ENCODE measurements around the gene RAX2.
A peak's percentile ranks its signal among the peaks of the same experiment; 100 is the strongest.

Gene RAX2

GRCh38 chr19:3725640-3726310 lies 46.3 kb downstream of the RAX2 start:
- no peak for DNase-seq

GRCh38 chr19:3725121-3725520 lies 46.9 kb downstream of the RAX2 start:
- DNase-seq: no peak

GRCh38 chr19:3723883-3724282 lies 48.1 kb downstream of the RAX2 start:
- no peak for DNase-seq

GRCh38 chr19:3723110-3723488 lies 48.9 kb downstream of the RAX2 start:
- no peak for DNase-seq

- no peak for DNase-seq
Measured at GRCh38 chr19:3722443-3723109, 49.5 kb downstream of the RAX2 start.

GRCh38 chr19:3721887-3722442 lies 50.1 kb downstream of the RAX2 start:
- no peak for DNase-seq

- peak in 9 of 14 donors; percentile 0 to 34 (median 19) for DNase-seq
Measured at GRCh38 chr19:3721131-3721886, 50.7 kb downstream of the RAX2 start.

- DNase-seq: no peak
Measured at GRCh38 chr19:3720349-3720917, 51.6 kb downstream of the RAX2 start.

- DNase-seq: no peak
Measured at GRCh38 chr19:3719868-3720267, 52.2 kb downstream of the RAX2 start.

Measured in C1 segment of cervical spinal cord (tissue), 14 donors.